Esophagus muscularis mucosa (tissue), 4 donors: ENCODE measurements around the gene ACKR2.

ENCODE experiments used
- EP300 ChIP-seq: sonication (generic); formaldehyde crosslinking; IDR thresholded peaks from one replicate; pipeline ENCODE4 v1.6.1; 2017; ENCODE audit warnings: antibody characterized with exemption
- POLR2A ChIP-seq: fragments of 450-650 bp; IDR thresholded peaks from one replicate; pipeline ENCODE4 v1.6.1; 2017; ENCODE audit warnings: antibody characterized with exemption, moderate library complexity, mild to moderate bottlenecking, low read depth
- POLR2AphosphoS5 ChIP-seq, 2 donors: sonication (generic); formaldehyde crosslinking; IDR thresholded peaks; one replicate each; pipeline ENCODE4 v1.6.1; 2017; ENCODE audit warnings: antibody characterized with exemption in 2 of 2
- TF ChIP-seq, protein P1 (sequence below), 3 experiments: fragments of 200-600 bp in 2 of 3; fragments of 450-650 bp in 1 of 3; sonication (generic) in 2 of 3; IDR thresholded peaks; one replicate each; pipeline ENCODE4 v1.5.1; 2017 to 2019; ENCODE audit warnings: antibody characterized with exemption in 3 of 3, mild to moderate bottlenecking in 2 of 3, moderate library complexity in 1 of 3

DNA sequence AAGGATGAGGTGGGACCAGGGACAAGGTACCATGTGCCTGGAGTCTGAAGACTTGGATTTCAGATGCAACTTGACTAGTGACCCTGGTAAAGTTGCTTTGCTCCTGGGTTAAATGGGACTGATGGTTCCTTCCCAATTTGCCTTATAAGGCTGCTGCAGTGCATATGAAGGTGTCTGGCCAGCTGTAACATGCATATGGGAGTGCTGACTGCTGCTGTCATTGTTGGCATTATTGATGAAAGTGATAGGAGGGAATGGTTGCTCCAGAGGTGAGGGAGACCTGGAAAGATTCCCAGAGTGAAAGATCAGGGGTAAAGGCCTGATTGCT is 45.9 kb downstream of the ACKR2 start:
- TF ChIP-seq, protein P1, sequence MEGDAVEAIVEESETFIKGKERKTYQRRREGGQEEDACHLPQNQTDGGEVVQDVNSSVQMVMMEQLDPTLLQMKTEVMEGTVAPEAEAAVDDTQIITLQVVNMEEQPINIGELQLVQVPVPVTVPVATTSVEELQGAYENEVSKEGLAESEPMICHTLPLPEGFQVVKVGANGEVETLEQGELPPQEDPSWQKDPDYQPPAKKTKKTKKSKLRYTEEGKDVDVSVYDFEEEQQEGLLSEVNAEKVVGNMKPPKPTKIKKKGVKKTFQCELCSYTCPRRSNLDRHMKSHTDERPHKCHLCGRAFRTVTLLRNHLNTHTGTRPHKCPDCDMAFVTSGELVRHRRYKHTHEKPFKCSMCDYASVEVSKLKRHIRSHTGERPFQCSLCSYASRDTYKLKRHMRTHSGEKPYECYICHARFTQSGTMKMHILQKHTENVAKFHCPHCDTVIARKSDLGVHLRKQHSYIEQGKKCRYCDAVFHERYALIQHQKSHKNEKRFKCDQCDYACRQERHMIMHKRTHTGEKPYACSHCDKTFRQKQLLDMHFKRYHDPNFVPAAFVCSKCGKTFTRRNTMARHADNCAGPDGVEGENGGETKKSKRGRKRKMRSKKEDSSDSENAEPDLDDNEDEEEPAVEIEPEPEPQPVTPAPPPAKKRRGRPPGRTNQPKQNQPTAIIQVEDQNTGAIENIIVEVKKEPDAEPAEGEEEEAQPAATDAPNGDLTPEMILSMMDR (IDR thresholded peaks at IDR 0.05) = no peak
- no peak for TF ChIP-seq POLR2AphosphoS5 (IDR thresholded peaks at IDR 0.05)
- TF ChIP-seq POLR2A = no peak
- no peak for TF ChIP-seq EP300
